SW480 (cell line): Measurements from ENCODE around the gene THAP11.

Experiments used
- DNase-seq: peaks from one replicate; pipeline ENCODE4 v3.0.0-alpha.2; 2016; ENCODE audit warnings: low spot score

The THAP11 gene

GRCh38 chr16:67883872-67884261 is 41.7 kb downstream of the THAP11 start:
- peak; percentile 36 for DNase-seq

- no peak for DNase-seq
These were observed 42.6 kb downstream of the THAP11 start, which contains the start of gene NRN1L for GRCh38 chr16:67884684-67885083. Gene NRN1L (plus strand): TSS chr16:67884885. CDS start chr16:67884904, 19 bp downstream.

GRCh38 chr16:67885545-67885944 is 43.4 kb downstream of the THAP11 start:
- DNase-seq, result no peak

GRCh38 chr16:67885976-67886375 is 43.9 kb downstream of the THAP11 start:
- DNase-seq, result no peak

- DNase-seq, result no peak
These were observed 44.3 kb downstream of the THAP11 start for GRCh38 chr16:67886387-67886786.

GRCh38 chr16:67888331-67888730 is 46.2 kb downstream of the THAP11 start:
- no peak for DNase-seq

GRCh38 chr16:67892375-67892774 is 50.3 kb downstream of the THAP11 start:
- no peak for DNase-seq

GRCh38 chr16:67892899-67893742 is 51.0 kb downstream of the THAP11 start, which contains the start of gene PSKH1:
Gene PSKH1 (plus strand): TSS chr16:67893254. CDS start chr16:67908750, 15,496 bp downstream.
- peak; percentile 94 for DNase-seq
